HepG2 (cell line): ENCODE measurements around the gene SPSB2. TPM values are rescaled to one million over a fixed set of nuclear protein-coding genes. Genes with fewer than 3 reads are reported as not detected.
A peak's percentile ranks its signal among the peaks of the same experiment; 100 is the strongest.

Experiments
- AGO2 ChIP-seq: fragments of 200-400 bp; formaldehyde crosslinking; optimal IDR thresholded peaks from 2 replicates; pipeline ENCODE3; 2017; ENCODE audit warnings: mild to moderate bottlenecking, low read depth, low read length, moderate library complexity
- CEBPG ChIP-seq: IDR thresholded peaks from 2 replicates; pipeline ENCODE4 v1.6.1; 2016
- DMTF1 ChIP-seq: sonication (generic); formaldehyde crosslinking; IDR thresholded peaks from 2 replicates; pipeline ENCODE4 v1.4.0; 2020; ENCODE audit warnings: mild to moderate bottlenecking, missing genetic modification reagents
- FIP1L1 ChIP-seq: fragments of 200-400 bp; formaldehyde crosslinking; IDR thresholded peaks from 2 replicates; pipeline ENCODE4 v1.6.1; 2018; ENCODE audit warnings: low read depth, mild to moderate bottlenecking, low read length, moderate library complexity, borderline replicate concordance; ENCODE audit not compliant: insufficient read depth
- HOXA5 ChIP-seq: sonication (generic); formaldehyde crosslinking; IDR thresholded peaks from 2 replicates; pipeline ENCODE4 v1.4.0; 2020; ENCODE audit warnings: missing genetic modification reagents
- KLF13 ChIP-seq: sonication (generic); formaldehyde crosslinking; IDR thresholded peaks from 2 replicates; pipeline ENCODE4 v1.4.0; 2020; ENCODE audit warnings: mild to moderate bottlenecking, missing genetic modification reagents
- NONO ChIP-seq, 2 experiments: fragments of 450-650 bp in 1 of 2; sonication (generic) in 1 of 2; formaldehyde crosslinking in 1 of 2; IDR thresholded peaks in 1 of 2; conservative IDR thresholded peaks in 1 of 2; 2 replicates each; pipeline versions ENCODE4 v1.6.1 to v1.8.0; 2017 to 2022; ENCODE audit warnings: mild to moderate bottlenecking in 1 of 2, missing genetic modification reagents in 1 of 2, moderate library complexity in 1 of 2
- RORA ChIP-seq: sonication (generic); formaldehyde crosslinking; IDR thresholded peaks from 2 replicates; pipeline ENCODE4 v1.5.0; 2020; ENCODE audit warnings: mild to moderate bottlenecking, missing genetic modification reagents, moderate library complexity
- TCF7 ChIP-seq: sonication (generic); IDR thresholded peaks from 2 replicates; pipeline ENCODE4 v1.6.1; 2016; ENCODE audit warnings: antibody characterized with exemption, low read depth
- ZFP91 ChIP-seq: sonication (generic); formaldehyde crosslinking; IDR thresholded peaks from 2 replicates; pipeline ENCODE4 v1.9.0; 2022; ENCODE audit warnings: missing genetic modification reagents, mild to moderate bottlenecking, borderline replicate concordance
- ZNF180 ChIP-seq: sonication (generic); formaldehyde crosslinking; IDR thresholded peaks from 2 replicates; pipeline ENCODE4 v1.4.0; 2020; ENCODE audit warnings: low read depth, missing genetic modification reagents, borderline replicate concordance
- ZNF205 ChIP-seq: IDR thresholded peaks from 2 replicates; pipeline ENCODE4 v1.6.1; 2018; ENCODE audit warnings: missing biosample characterization, missing genetic modification reagents
- ZNF296 ChIP-seq: sonication (generic); formaldehyde crosslinking; conservative IDR thresholded peaks from 2 replicates; pipeline ENCODE4 v1.5.0; 2020; ENCODE audit warnings: mild to moderate bottlenecking, missing genetic modification reagents
- ZNF30 ChIP-seq: sonication (generic); formaldehyde crosslinking; IDR thresholded peaks from 2 replicates; pipeline ENCODE4 v1.5.0; 2020; ENCODE audit warnings: mild to moderate bottlenecking, missing genetic modification reagents
- ZNF350 ChIP-seq: sonication (generic); formaldehyde crosslinking; IDR thresholded peaks from 2 replicates; pipeline ENCODE4 v1.4.0; 2020; ENCODE audit warnings: mild to moderate bottlenecking, low read depth, missing genetic modification reagents, borderline replicate concordance
- ZNF574 ChIP-seq: sonication (generic); formaldehyde crosslinking; IDR thresholded peaks from 2 replicates; pipeline ENCODE4 v1.4.0; 2020; ENCODE audit warnings: missing genetic modification reagents
- ZNF629 ChIP-seq: sonication (generic); formaldehyde crosslinking; conservative IDR thresholded peaks from 2 replicates; pipeline ENCODE4 v1.5.0; 2020; ENCODE audit warnings: missing genetic modification reagents
- ZSCAN9 ChIP-seq: IDR thresholded peaks from 2 replicates; pipeline ENCODE4 v1.6.1; 2016; ENCODE audit warnings: borderline replicate concordance
- polyA plus RNA-seq, 8 experiments: library from polyadenylated mRNA; depleted of rRNA in 3 of 8; stranded (reverse) in 7 of 8; unstranded in 1 of 8; fragments of >200 nt; fragmentation: Illumina TruSeq in 4 of 8; extraction: Trizol in 4 of 8; gene quantifications; 2 replicates each; pipeline versions ENCODE4 v1.2.1 to v1.2.3, GENCODE V29; 2011 to 2016; ENCODE audit warnings: low read depth in 4 of 8, missing spikeins in 1 of 8, mixed read lengths in 1 of 8; ENCODE audit not compliant: insufficient read depth in 1 of 8
- total RNA-seq, 5 experiments: library from RNA; depleted of rRNA; stranded (reverse); fragments of >200 nt; fragmentation: Illumina TruSeq; extraction: Trizol; gene quantifications; 2 replicates each; pipeline ENCODE4 v1.2.3, GENCODE V29; 2016; ENCODE audit warnings: low read depth in 1 of 5
- TF ChIP-seq, protein P1 (sequence below): IDR thresholded peaks from 2 replicates; pipeline ENCODE4 v1.6.1; 2016; ENCODE audit warnings: control low read depth
- TF ChIP-seq, protein P2 (sequence below): sonication (generic); formaldehyde crosslinking; IDR thresholded peaks from 2 replicates; pipeline ENCODE4 v1.5.0; 2020; ENCODE audit warnings: missing genetic modification reagents, mild to moderate bottlenecking, borderline replicate concordance
- TF ChIP-seq, protein P3 (sequence below): sonication (generic); formaldehyde crosslinking; IDR thresholded peaks from 2 replicates; pipeline ENCODE4 v1.8.1; 2022; ENCODE audit warnings: mild to moderate bottlenecking, missing genetic modification reagents

SPSB2 gene
- total and polyA plus RNA-seq, 2 of the 13 experiments (the other 11 are each of a cell fraction or from before 2014, with no cell fraction given) = 2.0 to 6.2 TPM

- no peak for TF ChIP-seq DMTF1
- TF ChIP-seq, protein P1, sequence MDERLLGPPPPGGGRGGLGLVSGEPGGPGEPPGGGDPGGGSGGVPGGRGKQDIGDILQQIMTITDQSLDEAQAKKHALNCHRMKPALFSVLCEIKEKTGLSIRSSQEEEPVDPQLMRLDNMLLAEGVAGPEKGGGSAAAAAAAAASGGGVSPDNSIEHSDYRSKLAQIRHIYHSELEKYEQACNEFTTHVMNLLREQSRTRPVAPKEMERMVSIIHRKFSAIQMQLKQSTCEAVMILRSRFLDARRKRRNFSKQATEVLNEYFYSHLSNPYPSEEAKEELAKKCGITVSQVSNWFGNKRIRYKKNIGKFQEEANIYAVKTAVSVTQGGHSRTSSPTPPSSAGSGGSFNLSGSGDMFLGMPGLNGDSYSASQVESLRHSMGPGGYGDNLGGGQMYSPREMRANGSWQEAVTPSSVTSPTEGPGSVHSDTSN (CRISPR knock-in tag) = no peak
- no peak for TF ChIP-seq TCF7
- TF ChIP-seq, protein P2, sequence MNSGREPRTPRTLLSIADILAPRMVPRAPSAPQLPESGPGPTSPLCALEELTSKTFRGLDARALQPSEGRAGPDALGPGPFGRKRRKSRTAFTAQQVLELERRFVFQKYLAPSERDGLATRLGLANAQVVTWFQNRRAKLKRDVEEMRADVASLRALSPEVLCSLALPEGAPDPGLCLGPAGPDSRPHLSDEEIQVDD = no peak
- no peak for TF ChIP-seq ZNF180 (CRISPR knock-in tag)
- no peak for TF ChIP-seq CEBPG (CRISPR knock-in tag)
- TF ChIP-seq KLF13 (CRISPR knock-in tag) = no peak
- TF ChIP-seq AGO2 = peak; percentile 44
- no peak for TF ChIP-seq FIP1L1
- TF ChIP-seq ZNF629 (CRISPR knock-in tag) = no peak
- no peak for TF ChIP-seq NONO (IDR thresholded peaks at IDR 0.05)
- no peak for TF ChIP-seq NONO (CRISPR knock-in tag; conservative IDR thresholded peaks at IDR 0.05)
- no peak for TF ChIP-seq ZNF205
- no peak; the same call in 1 of the 2 replicates for TF ChIP-seq ZNF350 (CRISPR knock-in tag)
- TF ChIP-seq ZFP91 (CRISPR knock-in tag) = no peak
- no peak for TF ChIP-seq ZNF296
- TF ChIP-seq ZNF574 (CRISPR knock-in tag) = no peak
- TF ChIP-seq, protein P3, sequence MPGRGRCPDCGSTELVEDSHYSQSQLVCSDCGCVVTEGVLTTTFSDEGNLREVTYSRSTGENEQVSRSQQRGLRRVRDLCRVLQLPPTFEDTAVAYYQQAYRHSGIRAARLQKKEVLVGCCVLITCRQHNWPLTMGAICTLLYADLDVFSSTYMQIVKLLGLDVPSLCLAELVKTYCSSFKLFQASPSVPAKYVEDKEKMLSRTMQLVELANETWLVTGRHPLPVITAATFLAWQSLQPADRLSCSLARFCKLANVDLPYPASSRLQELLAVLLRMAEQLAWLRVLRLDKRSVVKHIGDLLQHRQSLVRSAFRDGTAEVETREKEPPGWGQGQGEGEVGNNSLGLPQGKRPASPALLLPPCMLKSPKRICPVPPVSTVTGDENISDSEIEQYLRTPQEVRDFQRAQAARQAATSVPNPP (CRISPR knock-in tag) = no peak
- no peak for TF ChIP-seq HOXA5
- no peak for TF ChIP-seq ZNF30 (CRISPR knock-in tag)
- no peak for TF ChIP-seq ZSCAN9
- no peak for TF ChIP-seq RORA
Measured at GRCh38 chr12:6866920-6867412, 6.1 kb downstream of the SPSB2 start (continued).
